ENCODE results near the gene ACSS2. TPM values are rescaled to one million over a fixed set of nuclear protein-coding genes. Genes with fewer than 3 reads are reported as not detected.

The ACSS2 gene
- total RNA-seq, 2 donors from 2014 or later, result 17.0 to 34.2 TPM

GRCh38 chr20:34964486-34964885 is 88.1 kb downstream of the ACSS2 start:
- Mint-ChIP-seq H3K4me3 (no peak overlapping the region), H3K27ac (no peak overlapping the region), H3K27me3 (ENCODE audit: insufficient read depth) (no peaks in the 10 kb centered on the region), H3K9me3 (no peaks in the 10 kb centered on the region), H3K4me1 (peaks cover 5% of the 10 kb centered on the region), H3K36me3 (ENCODE audit: low read depth) (no peaks in the 10 kb centered on the region)
- Histone ChIP-seq H3K9ac (ENCODE audit: extremely low read depth, low read length, poor library complexity, severe bottlenecking) (no peak overlapping the region), H3K9me3 (ENCODE audit: control insufficient read depth, low read length) (no peaks in the 10 kb centered on the region), H3K36me3 (ENCODE audit: control insufficient read depth, insufficient read depth, low read length) (no peaks in the 10 kb centered on the region), H3K4me1 (ENCODE audit: control insufficient read depth, insufficient read depth, low read length) (no peaks in the 10 kb centered on the region), H3K4me3 (ENCODE audit: low read length) (no peak overlapping the region), H3K27me3 (ENCODE audit: control insufficient read depth, insufficient read depth, low read length, poor library complexity, severe bottlenecking) (no peaks in the 10 kb centered on the region), H3K27ac (ENCODE audit: low read depth, low read length) (no peak overlapping the region)
- WGBS, 2 experiments (ENCODE audit: insufficient coverage in 1 of 2, insufficient read length in 1 of 2), result 94 to 97% methylated on average over 5 of the region's 5 CpGs
- no peak for DNase-seq
- no peak for TF ChIP-seq CTCF (conservative IDR thresholded peaks at IDR 0.05)

GRCh38 chr20:34965051-34965450 is 88.6 kb downstream of the ACSS2 start:
- Mint-ChIP-seq H3K27me3 (ENCODE audit: insufficient read depth) (no peaks in the 10 kb centered on the region), H3K4me3 (no peak overlapping the region), H3K9me3 (no peaks in the 10 kb centered on the region), H3K4me1 (peaks cover 5% of the 10 kb centered on the region), H3K36me3 (ENCODE audit: low read depth) (no peaks in the 10 kb centered on the region), H3K27ac (peak overlapping the region; percentile 44)
- Histone ChIP-seq H3K27me3 (ENCODE audit: control insufficient read depth, insufficient read depth, low read length, poor library complexity, severe bottlenecking) (no peaks in the 10 kb centered on the region), H3K36me3 (ENCODE audit: control insufficient read depth, insufficient read depth, low read length) (no peaks in the 10 kb centered on the region), H3K4me1 (ENCODE audit: control insufficient read depth, insufficient read depth, low read length) (no peaks in the 10 kb centered on the region), H3K27ac (ENCODE audit: low read depth, low read length) (no peak overlapping the region), H3K9ac (ENCODE audit: extremely low read depth, low read length, poor library complexity, severe bottlenecking) (no peak overlapping the region), H3K4me3 (ENCODE audit: low read length) (no peak overlapping the region), H3K9me3 (ENCODE audit: control insufficient read depth, low read length) (no peaks in the 10 kb centered on the region)
- 89% methylated on average over 5 of the region's 5 CpGs for WGBS, 2 experiments (ENCODE audit: insufficient coverage in 1 of 2, insufficient read length in 1 of 2)
- TF ChIP-seq CTCF (conservative IDR thresholded peaks at IDR 0.05), result no peak
- DNase-seq, result no peak

- no peak overlapping the region for H3K27ac Mint-ChIP-seq
- H3K27me3 Mint-ChIP-seq (ENCODE audit: insufficient read depth), result peaks cover 6% of the 10 kb centered on the region
These were observed 91.0 kb downstream of the ACSS2 start for GRCh38 chr20:34967421-34967820.

More at GRCh38 chr20:34967421-34967820, 91.0 kb downstream of the ACSS2 start:
- Mint-ChIP-seq H3K4me1 (peaks cover 6% of the 10 kb centered on the region), H3K4me3 (no peak overlapping the region), H3K9me3 (no peaks in the 10 kb centered on the region), H3K36me3 (ENCODE audit: low read depth) (no peaks in the 10 kb centered on the region)
- no peak for DNase-seq
- Histone ChIP-seq H3K4me3 (ENCODE audit: low read length) (no peak overlapping the region), H3K4me1 (ENCODE audit: control insufficient read depth, insufficient read depth, low read length) (peaks cover 4% of the 10 kb centered on the region), H3K27ac (ENCODE audit: low read depth, low read length) (no peak overlapping the region), H3K36me3 (ENCODE audit: control insufficient read depth, insufficient read depth, low read length) (no peaks in the 10 kb centered on the region), H3K9me3 (ENCODE audit: control insufficient read depth, low read length) (no peaks in the 10 kb centered on the region), H3K27me3 (ENCODE audit: control insufficient read depth, insufficient read depth, low read length, poor library complexity, severe bottlenecking) (no peaks in the 10 kb centered on the region), H3K9ac (ENCODE audit: extremely low read depth, low read length, poor library complexity, severe bottlenecking) (no peak overlapping the region)
- no peak for TF ChIP-seq CTCF (conservative IDR thresholded peaks at IDR 0.05)
- 91 to 95% methylated on average over 4 to 5 of the region's 5 CpGs for WGBS, 2 experiments (ENCODE audit: insufficient coverage in 1 of 2, insufficient read length in 1 of 2)

Measured in endodermal cell (in vitro differentiated cells).